SK-N-SH treated with all-trans-retinoic acid at 6 μM for 48 hours (cell line): ENCODE results near the gene SORCS2.

Source experiments
- ARNTL ChIP-seq: fragments of 450-650 bp; formaldehyde crosslinking; IDR thresholded peaks from 2 replicates; pipeline ENCODE4 v1.5.0; 2020; ENCODE audit warnings: low read depth, mild to moderate bottlenecking, moderate library complexity, borderline replicate concordance
- CREB5 ChIP-seq: fragments of 250-450 bp; sonication (Bioruptor Pico); IDR thresholded peaks from 2 replicates; pipeline ENCODE4 v1.5.1; 2020; ENCODE audit warnings: low read depth, mild to moderate bottlenecking, moderate library complexity
- CSDC2 ChIP-seq: fragments of 250-450 bp; sonication (Bioruptor Pico); IDR thresholded peaks from 2 replicates; pipeline ENCODE4 v1.5.0; 2020; ENCODE audit warnings: mild to moderate bottlenecking, moderate library complexity
- PATZ1 ChIP-seq: fragments of 250-450 bp; sonication (Bioruptor Pico); IDR thresholded peaks from 2 replicates; pipeline ENCODE4 v1.8.0; 2020; ENCODE audit warnings: mild to moderate bottlenecking, moderate library complexity, borderline replicate concordance
- TCF4 ChIP-seq: fragments of 250-450 bp; sonication (Bioruptor Pico); IDR thresholded peaks from 2 replicates; pipeline ENCODE4 v1.8.0; 2021; ENCODE audit warnings: mild to moderate bottlenecking, moderate library complexity, borderline replicate concordance
- TOX ChIP-seq: fragments of 250-450 bp; sonication (Bioruptor Pico); IDR thresholded peaks from 2 replicates; pipeline ENCODE4 v1.8.0; 2021; ENCODE audit warnings: mild to moderate bottlenecking, moderate library complexity, borderline replicate concordance
- ZC3H10 ChIP-seq: fragments of 250-450 bp; sonication (Bioruptor Pico); IDR thresholded peaks from 2 replicates; pipeline ENCODE4 v1.5.1; 2021; ENCODE audit warnings: mild to moderate bottlenecking, moderate library complexity
- ZFP3 ChIP-seq: fragments of 250-450 bp; sonication (Bioruptor Pico); IDR thresholded peaks from 2 replicates; pipeline ENCODE4 v1.5.0; 2020; ENCODE audit warnings: mild to moderate bottlenecking, moderate library complexity
- ZNF8 ChIP-seq: fragments of 450-650 bp; formaldehyde crosslinking; IDR thresholded peaks from 2 replicates; pipeline ENCODE4 v1.5.0; 2020; ENCODE audit warnings: mild to moderate bottlenecking, moderate library complexity

GRCh38 chr4:7609316-7609715 is 417.0 kb downstream of the SORCS2 start:
- TF ChIP-seq PATZ1 (CRISPR knock-in tag) (no peak), TOX (CRISPR knock-in tag) (no peak), ZFP3 (CRISPR knock-in tag) (no peak), CSDC2 (CRISPR knock-in tag) (no peak), ZC3H10 (CRISPR knock-in tag) (no peak), TCF4 (CRISPR knock-in tag) (no peak), CREB5 (CRISPR knock-in tag) (no peak), ZNF8 (no peak), ARNTL (CRISPR knock-in tag) (no peak)
